Measurements from ENCODE around the gene ING3. TPM values are rescaled to one million over a fixed set of nuclear protein-coding genes. Genes with fewer than 3 reads are reported as not detected.

ING3 gene
- polyA plus RNA-seq, 1 donor from 2014 or later = 19.7 TPM

- no peak overlapping the region for H3K9ac ChIP-seq (ENCODE audit: low read length)
- H3K9me3 ChIP-seq (ENCODE audit: low read length) = no peaks in the 10 kb centered on the region
- H3K4me3 ChIP-seq (ENCODE audit: low read length) = no peak overlapping the region
- no peaks in the 10 kb centered on the region for H3K36me3 ChIP-seq (ENCODE audit: insufficient read depth, low read length)
- TF ChIP-seq SMC3 (conservative IDR thresholded peaks at IDR 0.05; ENCODE audit: poor library complexity) (no peak), REST (IDR thresholded peaks at IDR 0.05; ENCODE audit: borderline replicate concordance) (no peak), RAD21 (conservative IDR thresholded peaks at IDR 0.05) (no peak), POLR2AphosphoS5 (IDR thresholded peaks at IDR 0.05) (no peak), EP300 (conservative IDR thresholded peaks at IDR 0.05; ENCODE audit: poor library complexity, severe bottlenecking) (no peak), MXI1 (conservative IDR thresholded peaks at IDR 0.05; ENCODE audit: poor library complexity, severe bottlenecking) (no peak), TAF1 (IDR thresholded peaks at IDR 0.05; ENCODE audit: low read depth) (no peak), EZH2 (IDR thresholded peaks at IDR 0.05; ENCODE audit: borderline replicate concordance, insufficient read depth, low read length, poor library complexity, severe bottlenecking) (no peak)
- TF ChIP-seq, protein P1, sequence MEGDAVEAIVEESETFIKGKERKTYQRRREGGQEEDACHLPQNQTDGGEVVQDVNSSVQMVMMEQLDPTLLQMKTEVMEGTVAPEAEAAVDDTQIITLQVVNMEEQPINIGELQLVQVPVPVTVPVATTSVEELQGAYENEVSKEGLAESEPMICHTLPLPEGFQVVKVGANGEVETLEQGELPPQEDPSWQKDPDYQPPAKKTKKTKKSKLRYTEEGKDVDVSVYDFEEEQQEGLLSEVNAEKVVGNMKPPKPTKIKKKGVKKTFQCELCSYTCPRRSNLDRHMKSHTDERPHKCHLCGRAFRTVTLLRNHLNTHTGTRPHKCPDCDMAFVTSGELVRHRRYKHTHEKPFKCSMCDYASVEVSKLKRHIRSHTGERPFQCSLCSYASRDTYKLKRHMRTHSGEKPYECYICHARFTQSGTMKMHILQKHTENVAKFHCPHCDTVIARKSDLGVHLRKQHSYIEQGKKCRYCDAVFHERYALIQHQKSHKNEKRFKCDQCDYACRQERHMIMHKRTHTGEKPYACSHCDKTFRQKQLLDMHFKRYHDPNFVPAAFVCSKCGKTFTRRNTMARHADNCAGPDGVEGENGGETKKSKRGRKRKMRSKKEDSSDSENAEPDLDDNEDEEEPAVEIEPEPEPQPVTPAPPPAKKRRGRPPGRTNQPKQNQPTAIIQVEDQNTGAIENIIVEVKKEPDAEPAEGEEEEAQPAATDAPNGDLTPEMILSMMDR (IDR thresholded peaks at IDR 0.05; ENCODE audit: poor library complexity, severe bottlenecking) = no peak
- no peaks in the 10 kb centered on the region for H4K20me1 ChIP-seq (ENCODE audit: insufficient read depth)
- H3K9me2 ChIP-seq (ENCODE audit: insufficient read depth, low read length) = no peaks in the 10 kb centered on the region
- H3K27ac ChIP-seq (ENCODE audit: low read length) = no peak overlapping the region
- no peak overlapping the region for H2AFZ ChIP-seq (ENCODE audit: low read depth, low read length)
- H3K79me2 ChIP-seq (replicated peaks; ENCODE audit: insufficient read depth, low read length) = no peaks in the 10 kb centered on the region
- peaks cover 8% of the 10 kb centered on the region for H3K27me3 ChIP-seq (ENCODE audit: insufficient read depth, low read depth, low read length)
- H3K4me2 ChIP-seq (ENCODE audit: low read length) = no peak overlapping the region
- H3F3A ChIP-seq (ENCODE audit: insufficient read depth, low read length, poor library complexity, severe bottlenecking) = no peaks in the 10 kb centered on the region
Measured at GRCh38 chr7:120990468-120991118, 40.0 kb downstream of the ING3 start.

DNA sequence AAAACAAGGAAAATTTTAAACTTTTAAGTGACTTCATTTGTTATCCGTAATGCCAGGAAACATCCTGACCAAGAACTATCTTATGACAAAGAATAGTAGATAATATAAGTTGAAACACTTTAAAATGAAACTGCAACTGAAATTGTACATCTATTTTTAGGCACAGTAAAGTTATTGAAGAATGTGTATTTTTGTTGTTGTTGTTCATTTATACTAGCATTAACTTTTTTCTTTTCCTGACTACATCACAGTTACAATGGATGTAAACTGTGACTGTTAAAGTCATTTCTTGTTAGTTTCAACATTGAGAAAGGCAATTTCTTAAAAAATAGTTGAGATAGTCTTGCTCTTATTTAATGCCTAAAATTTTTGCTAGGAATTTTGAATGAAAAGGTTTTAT is 40.6 kb downstream of the ING3 start:
- no peak overlapping the region for H2AFZ ChIP-seq (ENCODE audit: low read depth, low read length)
- H3K36me3 ChIP-seq (ENCODE audit: insufficient read depth, low read length) = no peaks in the 10 kb centered on the region
- H3F3A ChIP-seq (ENCODE audit: insufficient read depth, low read length, poor library complexity, severe bottlenecking) = no peaks in the 10 kb centered on the region
- no peak overlapping the region for H3K27ac ChIP-seq (ENCODE audit: low read length)
- no peaks in the 10 kb centered on the region for H4K20me1 ChIP-seq (ENCODE audit: insufficient read depth)
- TF ChIP-seq MXI1 (conservative IDR thresholded peaks at IDR 0.05; ENCODE audit: poor library complexity, severe bottlenecking) = no peak
- no peak for TF ChIP-seq RAD21 (conservative IDR thresholded peaks at IDR 0.05)
- no peak for TF ChIP-seq TAF1 (IDR thresholded peaks at IDR 0.05; ENCODE audit: low read depth)
- no peak for TF ChIP-seq SMC3 (conservative IDR thresholded peaks at IDR 0.05; ENCODE audit: poor library complexity)
- TF ChIP-seq, protein P1 (IDR thresholded peaks at IDR 0.05; ENCODE audit: poor library complexity, severe bottlenecking) = no peak
- no peak for TF ChIP-seq EZH2 (IDR thresholded peaks at IDR 0.05; ENCODE audit: borderline replicate concordance, insufficient read depth, low read length, poor library complexity, severe bottlenecking)
- TF ChIP-seq EP300 (conservative IDR thresholded peaks at IDR 0.05; ENCODE audit: poor library complexity, severe bottlenecking) = no peak
- no peak for TF ChIP-seq POLR2AphosphoS5 (IDR thresholded peaks at IDR 0.05)
- TF ChIP-seq REST (IDR thresholded peaks at IDR 0.05; ENCODE audit: borderline replicate concordance) = no peak
- no peaks in the 10 kb centered on the region for H3K9me3 ChIP-seq (ENCODE audit: low read length)
- no peak overlapping the region for H3K4me2 ChIP-seq (ENCODE audit: low read length)
- peaks cover 8% of the 10 kb centered on the region for H3K27me3 ChIP-seq (ENCODE audit: insufficient read depth, low read depth, low read length)
- no peak overlapping the region for H3K9ac ChIP-seq (ENCODE audit: low read length)
- H3K9me2 ChIP-seq (ENCODE audit: insufficient read depth, low read length) = no peaks in the 10 kb centered on the region
- no peaks in the 10 kb centered on the region for H3K79me2 ChIP-seq (replicated peaks; ENCODE audit: insufficient read depth, low read length)
- no peak overlapping the region for H3K4me3 ChIP-seq (ENCODE audit: low read length)

Data from neural cell (in vitro differentiated cells).